ENCODE data around the gene PRTG.
A peak's percentile ranks its signal among the peaks of the same experiment; 100 is the strongest.
"Not testable (repeated sequence)": the region's sequence is repeated elsewhere in the genome, so short reads cannot be mapped to it uniquely, and the experiment has no call there.

Gene PRTG

GRCh38 chr15:55742927-55743728 lies at the start of gene PRTG:
PRTG (minus strand) TSS chr15:55743152; CDS start chr15:55742931, 221 bp downstream.
- peak; percentile 89 for DNase-seq (ENCODE audit: low spot score)

GRCh38 chr15:55791551-55792400 lies 48.8 kb upstream of the PRTG start:
- no peak for DNase-seq (ENCODE audit: low spot score)

GRCh38 chr15:55789066-55789660 lies 46.2 kb upstream of the PRTG start:
- peak; percentile 66 for DNase-seq (ENCODE audit: low spot score)

- DNase-seq (ENCODE audit: low spot score): peak; percentile 35
Measured at GRCh38 chr15:55786341-55786740, 43.4 kb upstream of the PRTG start.

GRCh38 chr15:55785593-55785992 lies 42.6 kb upstream of the PRTG start:
- DNase-seq (ENCODE audit: low spot score): not testable (repeated sequence)

- DNase-seq (ENCODE audit: low spot score): no peak
Measured at GRCh38 chr15:55784286-55784685, 41.3 kb upstream of the PRTG start.

- DNase-seq (ENCODE audit: low spot score): no peak
Measured at GRCh38 chr15:55782901-55783300, 39.9 kb upstream of the PRTG start.

- no peak for DNase-seq (ENCODE audit: low spot score)
Measured at GRCh38 chr15:55780292-55780691, 37.3 kb upstream of the PRTG start.

GRCh38 chr15:55778932-55779331 lies 36.0 kb upstream of the PRTG start:
- DNase-seq (ENCODE audit: low spot score): no peak

GRCh38 chr15:55775316-55775715 lies 32.4 kb upstream of the PRTG start:
- peak; percentile 16 for DNase-seq (ENCODE audit: low spot score)

GRCh38 chr15:55774113-55774970 lies 31.4 kb upstream of the PRTG start:
- DNase-seq (ENCODE audit: low spot score): peak; percentile 67

GRCh38 chr15:55770806-55771205 lies 27.9 kb upstream of the PRTG start:
- no peak for DNase-seq (ENCODE audit: low spot score)

- DNase-seq (ENCODE audit: low spot score): no peak
Measured at GRCh38 chr15:55770261-55770660, 27.3 kb upstream of the PRTG start.

GRCh38 chr15:55768670-55769185 lies 25.8 kb upstream of the PRTG start:
- DNase-seq (ENCODE audit: low spot score): no peak

- no peak for DNase-seq (ENCODE audit: low spot score)
Measured at GRCh38 chr15:55766676-55767075, 23.7 kb upstream of the PRTG start.

GRCh38 chr15:55764398-55764797 lies 21.4 kb upstream of the PRTG start:
- DNase-seq (ENCODE audit: low spot score): peak; percentile 39

- no peak for DNase-seq (ENCODE audit: low spot score)
Measured at GRCh38 chr15:55758580-55758986, 15.6 kb upstream of the PRTG start.

- DNase-seq (ENCODE audit: low spot score): not testable (repeated sequence)
Measured at GRCh38 chr15:55753433-55753832, 10.5 kb upstream of the PRTG start.

- DNase-seq (ENCODE audit: low spot score): no peak
Measured at GRCh38 chr15:55750706-55751105, 7.8 kb upstream of the PRTG start.

GRCh38 chr15:55743729-55744655 lies 1.0 kb upstream of the PRTG start:
- DNase-seq (ENCODE audit: low spot score): no peak
